GM12892 (cell line): Measurements from ENCODE around the gene GLIPR1L2.

ENCODE experiments used
- POLR2A ChIP-seq: IDR thresholded peaks from 2 replicates; pipeline ENCODE4 v1.6.1; 2011; ENCODE audit warnings: low read depth, low read length, control low read depth
- POLR2AphosphoS5 ChIP-seq: IDR thresholded peaks from 2 replicates; pipeline ENCODE4 v1.6.1; 2011; ENCODE audit warnings: low read depth, low read length, control low read depth
- TAF1 ChIP-seq: IDR thresholded peaks from 2 replicates; pipeline ENCODE4 v1.6.1; 2011; ENCODE audit warnings: low read depth, mild to moderate bottlenecking, control low read depth, low read length, borderline replicate concordance

GRCh38 chr12:75389061-75389460, 1.8 kb upstream of the GLIPR1L2 start:
- TF ChIP-seq POLR2AphosphoS5 = no peak
- TF ChIP-seq POLR2A = no peak
- TF ChIP-seq TAF1 = no peak
